ENCODE measurements around the gene POU2AF2. TPM values are rescaled to one million over a fixed set of nuclear protein-coding genes. Genes with fewer than 3 reads are reported as not detected.
"Not testable (repeated sequence)": the region's sequence is repeated elsewhere in the genome, so short reads cannot be mapped to it uniquely, and the experiment has no call there.

POU2AF2 gene
- total RNA-seq, 3 donors from 2014 or later (not counting 1 experiment from before 2014, with no cell fraction given): not detected

GRCh38 chr11:111209543-111210355, 35.8 kb upstream of the POU2AF2 start:
- intact Hi-C loops (cut with micrococcal nuclease): no loop called here
- 83% methylated on average over 1 of the region's 4 CpGs for WGBS (ENCODE audit: insufficient coverage)
- Mint-ChIP-seq H3K36me3 (no peaks in the 10 kb centered on the region), H3K27me3 (ENCODE audit: low read depth in 2 of 2) (peaks cover 0 to 10% of the 10 kb centered on the region in 2 donors), H3K4me1 (no peaks in the 10 kb centered on the region), H3K4me3 (no peak overlapping the region), H3K27ac (no peak overlapping the region), H3K9me3 (no peaks in the 10 kb centered on the region)
- no peak for ATAC-seq
- H3K4me3 ChIP-seq (ENCODE audit: low read length): no peak overlapping the region
- no peaks in the 10 kb centered on the region for H3K36me3 ChIP-seq (ENCODE audit: control insufficient read depth, insufficient read depth, low read length)
- no peak for TF ChIP-seq CTCF (IDR thresholded peaks at IDR 0.05)
- no peak overlapping the region for H3K27ac ChIP-seq (ENCODE audit: low read length)
- no peaks in the 10 kb centered on the region for H3K27me3 ChIP-seq (ENCODE audit: control insufficient read depth, insufficient read depth, low read length)
- H3K4me1 ChIP-seq (ENCODE audit: control insufficient read depth, insufficient read depth, low read length): no peaks in the 10 kb centered on the region
- no peaks in the 10 kb centered on the region for H3K9me3 ChIP-seq (ENCODE audit: control insufficient read depth, insufficient read depth, low read length)
- no peak for DNase-seq

DNA sequence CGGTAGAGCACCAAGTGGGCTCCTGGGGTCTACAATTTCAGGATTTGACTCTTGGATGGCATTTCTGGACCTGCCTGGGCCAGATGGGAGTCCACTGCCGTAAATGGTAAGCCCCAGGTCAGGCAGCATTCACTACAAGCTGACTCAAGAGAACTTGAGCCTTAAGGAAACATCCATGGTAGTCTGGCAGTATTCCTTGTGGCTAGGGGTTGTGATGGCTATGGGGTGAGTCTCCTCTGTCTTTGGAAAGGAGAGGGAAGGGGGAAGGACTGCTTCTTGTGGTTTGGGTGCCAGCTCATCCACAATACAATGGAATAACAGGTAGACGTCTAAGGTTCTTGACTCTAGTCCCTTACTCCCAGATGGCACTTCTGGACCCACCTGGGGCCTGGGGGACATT, 32.3 kb upstream of the POU2AF2 start:
- DNase-seq: no peak
- H3K4me3 Mint-ChIP-seq: no peak overlapping the region
- Histone ChIP-seq H3K4me3 (ENCODE audit: low read length) (no peak overlapping the region), H3K27me3 (ENCODE audit: control insufficient read depth, insufficient read depth, low read length) (no peaks in the 10 kb centered on the region), H3K36me3 (ENCODE audit: control insufficient read depth, insufficient read depth, low read length) (no peaks in the 10 kb centered on the region), H3K9me3 (ENCODE audit: control insufficient read depth, insufficient read depth, low read length) (no peaks in the 10 kb centered on the region), H3K4me1 (ENCODE audit: control insufficient read depth, insufficient read depth, low read length) (no peaks in the 10 kb centered on the region), H3K27ac (ENCODE audit: low read length) (no peak overlapping the region)
- H3K27ac Mint-ChIP-seq: no peak overlapping the region
- H3K27me3 Mint-ChIP-seq (ENCODE audit: low read depth in 2 of 2): peaks cover 0 to 10% of the 10 kb centered on the region in 2 donors
- no peaks in the 10 kb centered on the region for H3K9me3 Mint-ChIP-seq
- no peak for ATAC-seq
- no peaks in the 10 kb centered on the region for H3K36me3 Mint-ChIP-seq
- H3K4me1 Mint-ChIP-seq: no peaks in the 10 kb centered on the region
- no peak for TF ChIP-seq CTCF (IDR thresholded peaks at IDR 0.05)
- 89% methylated on average over 3 of the region's 3 CpGs for WGBS (ENCODE audit: insufficient coverage)
- intact Hi-C loops (cut with micrococcal nuclease): no loop called here

- H3K27me3 Mint-ChIP-seq (ENCODE audit: low read depth in 2 of 2): peaks cover 7 to 15% of the 10 kb centered on the region in 2 donors
- H3K36me3 ChIP-seq (ENCODE audit: control insufficient read depth, insufficient read depth, low read length): no peaks in the 10 kb centered on the region
- H3K27me3 ChIP-seq (ENCODE audit: control insufficient read depth, insufficient read depth, low read length): peaks cover 2% of the 10 kb centered on the region
- H3K27ac Mint-ChIP-seq: no peak overlapping the region
- no peak for DNase-seq
- no peak for ATAC-seq
- H3K36me3 Mint-ChIP-seq: no peaks in the 10 kb centered on the region
- H3K27ac ChIP-seq (ENCODE audit: low read length): no peak overlapping the region
- intact Hi-C loops (cut with micrococcal nuclease): no loop called here
- H3K4me1 Mint-ChIP-seq: peaks cover 12 to 13% of the 10 kb centered on the region in 2 donors
- H3K4me1 ChIP-seq (ENCODE audit: control insufficient read depth, insufficient read depth, low read length): peaks cover 7% of the 10 kb centered on the region
- no peak for TF ChIP-seq CTCF (IDR thresholded peaks at IDR 0.05)
- no peaks in the 10 kb centered on the region for H3K9me3 ChIP-seq (ENCODE audit: control insufficient read depth, insufficient read depth, low read length)
- H3K4me3 Mint-ChIP-seq: no peak overlapping the region
- no peak overlapping the region for H3K4me3 ChIP-seq (ENCODE audit: low read length)
- H3K9me3 Mint-ChIP-seq: no peaks in the 10 kb centered on the region
These were observed 24.8 kb upstream of the POU2AF2 start for GRCh38 chr11:111220721-111221120.

- Mint-ChIP-seq H3K4me1 (peaks cover 12 to 13% of the 10 kb centered on the region in 2 donors), H3K36me3 (no peaks in the 10 kb centered on the region), H3K9me3 (no peaks in the 10 kb centered on the region), H3K27me3 (ENCODE audit: low read depth in 2 of 2) (peaks cover 7 to 15% of the 10 kb centered on the region in 2 donors), H3K27ac (no peak overlapping the region), H3K4me3 (no peak overlapping the region)
- no peaks in the 10 kb centered on the region for H3K36me3 ChIP-seq (ENCODE audit: control insufficient read depth, insufficient read depth, low read length)
- intact Hi-C loops (cut with micrococcal nuclease): no loop called here
- peaks cover 2% of the 10 kb centered on the region for H3K27me3 ChIP-seq (ENCODE audit: control insufficient read depth, insufficient read depth, low read length)
- TF ChIP-seq CTCF (IDR thresholded peaks at IDR 0.05): no peak
- DNase-seq (no peak), ATAC-seq (no peak)
- 95% methylated on average over 4 of the region's 4 CpGs for WGBS (ENCODE audit: insufficient coverage)
- H3K27ac ChIP-seq (ENCODE audit: low read length): no peak overlapping the region
- H3K9me3 ChIP-seq (ENCODE audit: control insufficient read depth, insufficient read depth, low read length): no peaks in the 10 kb centered on the region
- H3K4me3 ChIP-seq (ENCODE audit: low read length): no peak overlapping the region
- H3K4me1 ChIP-seq (ENCODE audit: control insufficient read depth, insufficient read depth, low read length): peaks cover 7% of the 10 kb centered on the region
These were observed 24.3 kb upstream of the POU2AF2 start for GRCh38 chr11:111221208-111221607.

GRCh38 chr11:111221936-111222335, 23.6 kb upstream of the POU2AF2 start:
- not testable (repeated sequence) for H3K36me3 Mint-ChIP-seq, H3K9me3 Mint-ChIP-seq
- peaks cover 7 to 15% of the 10 kb centered on the region in 2 donors for H3K27me3 Mint-ChIP-seq (ENCODE audit: low read depth in 2 of 2)

More at GRCh38 chr11:111221936-111222335, 23.6 kb upstream of the POU2AF2 start:
- H3K9me3 ChIP-seq (ENCODE audit: control insufficient read depth, insufficient read depth, low read length); H3K4me1 ChIP-seq (ENCODE audit: control insufficient read depth, insufficient read depth, low read length); DNase-seq; H3K36me3 ChIP-seq (ENCODE audit: control insufficient read depth, insufficient read depth, low read length); H3K4me3 ChIP-seq (ENCODE audit: low read length); H3K27ac ChIP-seq (ENCODE audit: low read length); H3K4me3 Mint-ChIP-seq; ATAC-seq; H3K27me3 ChIP-seq (ENCODE audit: control insufficient read depth, insufficient read depth, low read length); intact Hi-C loops (cut with micrococcal nuclease); H3K27ac Mint-ChIP-seq: not testable (repeated sequence)
- 93% methylated on average over 39 of the region's 39 CpGs for WGBS (ENCODE audit: insufficient coverage)
- peaks cover 12 to 13% of the 10 kb centered on the region in 2 donors for H3K4me1 Mint-ChIP-seq
